SU-DHL-6 (cell line): ENCODE results near the gene UBE2Q2.

Experiments used
- CTCF ChIP-seq: fragments of 200-600 bp; sonication (generic); IDR thresholded peaks from one replicate; pipeline ENCODE4 v1.5.1; 2017; ENCODE audit warnings: antibody characterized with exemption, mild to moderate bottlenecking, low read length, moderate library complexity; ENCODE audit not compliant: insufficient read depth, poor library complexity, severe bottlenecking
- EZH2phosphoT487 ChIP-seq: fragments of 200-600 bp; sonication (generic), shearing (Covaris generic); conservative IDR thresholded peaks from 2 replicates; pipeline ENCODE4 v1.6.1; 2018; ENCODE audit warnings: mild to moderate bottlenecking, antibody characterized with exemption, low read length, moderate library complexity, mixed read lengths

- no peak for TF ChIP-seq CTCF
- TF ChIP-seq EZH2phosphoT487: no peak
Measured at GRCh38 chr15:75810874-75811498, 32.3 kb upstream of the UBE2Q2 start.
